HTR-8/SVneo (cell line): ENCODE measurements around the gene MTHFSD.

Source experiments
- DNase-seq: peaks from one replicate; pipeline ENCODE4 v3.0.0; 2011; ENCODE audit warnings: low spot score, mixed read lengths; ENCODE audit not compliant: insufficient read length
- FAIRE-seq: peaks from 2 replicates; lab custom pipeline; 2011; peaks lifted over from hg19 to GRCh38; lab: Jason Lieb, UNC

Gene MTHFSD

GRCh38 chr16:86532526-86532815 lies 22.6 kb downstream of the MTHFSD start:
- no peak for DNase-seq
- no peak for FAIRE-seq

- FAIRE-seq (no peak), DNase-seq (no peak)
These were observed 23.2 kb downstream of the MTHFSD start for GRCh38 chr16:86531641-86532525.

GRCh38 chr16:86531191-86531545 lies 23.9 kb downstream of the MTHFSD start:
- no peak for FAIRE-seq
- DNase-seq = no peak

GRCh38 chr16:86530251-86531190 lies 24.5 kb downstream of the MTHFSD start:
- FAIRE-seq (no peak), DNase-seq (no peak)

GRCh38 chr16:86529160-86529559 lies 25.9 kb downstream of the MTHFSD start:
- FAIRE-seq (no peak), DNase-seq (no peak)

- no peak for DNase-seq
- no peak for FAIRE-seq
These were observed 26.7 kb downstream of the MTHFSD start for GRCh38 chr16:86528061-86528929.

GRCh38 chr16:86527366-86527765 lies 27.7 kb downstream of the MTHFSD start:
- peak; percentile 31 for FAIRE-seq
- DNase-seq = no peak

GRCh38 chr16:86525696-86526095 lies 29.3 kb downstream of the MTHFSD start:
- DNase-seq (no peak), FAIRE-seq (no peak)

GRCh38 chr16:86524029-86524428 lies 31.0 kb downstream of the MTHFSD start:
- FAIRE-seq = no peak
- no peak for DNase-seq

- DNase-seq = no peak
- FAIRE-seq = no peak
These were observed 31.8 kb downstream of the MTHFSD start for GRCh38 chr16:86523166-86523740.

- DNase-seq = no peak
- no peak for FAIRE-seq
These were observed 32.4 kb downstream of the MTHFSD start for GRCh38 chr16:86522634-86523033.

GRCh38 chr16:86521236-86522197 lies 33.5 kb downstream of the MTHFSD start:
- DNase-seq (no peak), FAIRE-seq (no peak)

- FAIRE-seq = peak; percentile 40
- DNase-seq = no peak
These were observed 34.5 kb downstream of the MTHFSD start for GRCh38 chr16:86520317-86521210.

- DNase-seq = peak; percentile 79
- peak; percentile 92 for FAIRE-seq
These were observed 35.3 kb downstream of the MTHFSD start for GRCh38 chr16:86519649-86520316.

- peak; percentile 83 for FAIRE-seq
- DNase-seq = no peak
These were observed 35.9 kb downstream of the MTHFSD start for GRCh38 chr16:86519007-86519648.

GRCh38 chr16:86517652-86518258 lies 37.3 kb downstream of the MTHFSD start:
- peak; percentile 82 for DNase-seq
- peak; percentile 92 for FAIRE-seq
